HG02759 (cell line): Measurements from ENCODE around the gene REG4.
"Not testable (repeated sequence)": the region's sequence is repeated elsewhere in the genome, so short reads cannot be mapped to it uniquely, and the experiment has no call there.

Experiments used
- ATAC-seq: cut with Tn5 transposase; IDR thresholded peaks from one replicate; pipeline ENCODE4 v1.9.1; 2021; ENCODE audit warnings: mild to moderate bottlenecking, moderate library complexity; ENCODE audit not compliant: unreplicated experiment

REG4 gene

DNA sequence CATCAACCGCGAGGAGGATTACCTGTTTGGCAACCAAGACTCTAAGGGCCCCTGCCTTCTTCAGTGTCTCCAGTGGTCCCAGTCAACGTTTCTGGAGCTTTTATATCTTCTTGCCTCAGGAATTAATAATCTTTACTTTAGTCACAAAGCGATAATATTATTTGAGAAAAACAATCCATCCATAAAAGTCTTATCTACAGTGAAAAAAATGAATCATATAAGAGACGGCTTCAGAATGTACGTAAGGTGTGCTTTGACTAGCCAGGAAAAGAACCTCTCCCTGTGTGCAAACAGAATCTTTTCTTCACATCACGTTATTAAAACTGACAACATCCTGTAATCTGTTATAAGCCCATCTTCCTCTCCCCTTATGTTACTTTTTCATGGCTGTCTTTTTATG is at the start of gene REG4:
TSS of gene REG4 (minus strand) at position 74 of the 400 bp plus-strand sequence. CDS start 2,691 bp downstream, outside the sequence.
- no peak for ATAC-seq

DNA sequence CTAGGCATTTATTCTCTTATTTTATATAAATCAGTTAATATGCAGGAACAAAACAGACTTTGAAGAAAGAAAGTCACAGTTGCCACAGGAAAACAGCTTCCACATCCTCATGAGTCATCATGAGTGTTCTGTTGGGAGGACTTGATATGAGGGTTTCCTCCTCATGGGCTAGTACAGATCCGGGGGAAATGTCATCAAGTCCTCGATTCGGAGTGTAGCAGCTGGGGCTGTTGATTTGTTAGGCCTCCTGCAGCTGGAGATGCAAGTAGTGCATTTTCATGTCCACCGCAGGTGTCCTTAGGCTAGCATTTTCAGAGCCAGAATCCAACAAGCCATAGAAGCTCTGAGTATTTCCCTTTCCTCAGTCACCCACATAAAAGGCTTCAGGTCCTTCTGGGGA is 48.4 kb upstream of the REG4 start:
- no peak for ATAC-seq

DNA sequence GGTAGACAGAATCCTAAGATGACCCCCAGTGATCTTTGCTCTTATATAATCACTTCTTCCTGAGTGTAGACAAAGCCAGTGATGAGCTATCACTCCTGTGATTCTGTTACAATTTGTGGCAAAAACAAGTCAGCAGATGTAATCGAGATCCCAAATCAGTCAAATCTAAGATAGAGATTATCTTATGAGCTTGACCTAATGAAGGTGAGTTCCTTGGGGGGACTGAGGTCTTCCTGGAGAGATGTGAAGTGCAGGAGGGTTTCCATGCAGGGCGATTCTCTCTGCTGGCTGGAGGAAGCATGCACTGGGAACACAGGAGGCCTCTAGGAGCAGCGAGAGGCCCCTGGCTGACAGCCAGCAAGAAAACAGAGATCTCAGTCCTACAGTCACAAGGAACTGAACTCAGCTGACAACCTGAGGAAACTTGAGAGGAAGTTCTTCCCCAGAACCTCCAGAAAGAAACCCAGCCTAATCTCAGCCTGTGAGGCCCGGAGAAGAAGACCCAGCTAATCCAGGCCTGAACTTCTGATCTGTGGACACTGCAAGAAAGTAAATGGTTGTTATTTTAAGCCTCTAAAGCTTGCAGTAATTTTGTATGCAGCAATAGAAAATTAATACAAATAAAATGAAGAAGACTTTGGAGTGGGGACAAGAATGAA is 47.4 kb upstream of the REG4 start:
- ATAC-seq = not testable (repeated sequence)

DNA sequence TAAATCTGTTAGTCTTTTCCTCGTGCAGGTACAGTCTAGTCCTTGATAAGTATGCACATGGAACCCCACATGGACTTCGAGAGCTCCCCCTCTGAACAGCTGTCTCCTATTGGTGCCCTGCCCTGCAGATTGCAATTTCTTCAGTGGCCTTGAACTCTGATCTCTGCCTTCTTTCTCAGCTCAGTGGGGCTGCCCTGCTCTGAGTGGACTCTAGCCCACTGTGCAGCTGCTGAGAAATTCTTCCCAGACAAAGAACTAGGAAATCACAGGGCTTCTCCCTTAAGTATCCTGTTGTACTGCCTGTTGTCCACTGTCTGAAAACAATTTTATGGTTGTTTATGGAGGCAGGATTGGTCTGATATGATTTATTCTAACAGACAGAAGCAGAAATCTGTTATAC is 46.9 kb upstream of the REG4 start:
- no peak for ATAC-seq

DNA sequence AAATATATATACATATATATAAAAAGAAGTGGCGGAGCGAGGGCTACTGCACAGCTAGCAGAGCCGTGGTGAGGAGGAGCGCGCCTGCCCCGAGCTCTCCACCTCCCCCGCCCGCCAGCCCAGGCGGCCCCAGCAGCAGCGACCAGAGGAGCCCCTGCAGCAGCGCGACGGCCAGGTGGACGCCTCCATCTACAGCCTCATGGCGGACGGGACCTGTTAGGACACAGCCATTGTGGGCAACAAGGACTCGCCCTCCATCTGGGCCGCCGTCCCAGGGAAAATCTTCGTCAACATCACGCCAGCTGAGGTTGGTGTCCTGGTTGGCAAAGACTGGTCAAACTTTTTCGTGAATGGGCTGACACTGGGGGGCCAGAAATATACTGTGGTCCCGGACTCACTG is 41.9 kb upstream of the REG4 start:
- no peak for ATAC-seq

DNA sequence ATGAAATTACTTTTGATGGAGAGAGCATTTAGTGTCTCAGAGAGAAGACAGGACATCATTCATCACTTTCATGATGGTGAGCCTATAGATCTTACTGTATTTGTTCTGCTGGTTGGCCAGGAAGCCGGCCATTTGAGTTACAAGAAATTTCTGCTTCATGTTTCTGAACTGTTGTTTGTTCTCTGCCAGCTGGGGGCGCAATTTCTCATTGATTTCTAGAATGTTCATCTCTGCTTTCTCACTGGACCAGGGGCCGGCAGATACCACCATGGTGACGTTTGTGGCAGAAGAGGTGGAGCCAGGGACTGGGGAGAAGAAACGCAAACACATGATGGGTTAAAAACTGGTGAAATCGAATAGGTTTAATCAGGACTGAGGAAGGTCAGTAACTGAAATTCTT is 32.9 kb upstream of the REG4 start:
- not testable (repeated sequence) for ATAC-seq

DNA sequence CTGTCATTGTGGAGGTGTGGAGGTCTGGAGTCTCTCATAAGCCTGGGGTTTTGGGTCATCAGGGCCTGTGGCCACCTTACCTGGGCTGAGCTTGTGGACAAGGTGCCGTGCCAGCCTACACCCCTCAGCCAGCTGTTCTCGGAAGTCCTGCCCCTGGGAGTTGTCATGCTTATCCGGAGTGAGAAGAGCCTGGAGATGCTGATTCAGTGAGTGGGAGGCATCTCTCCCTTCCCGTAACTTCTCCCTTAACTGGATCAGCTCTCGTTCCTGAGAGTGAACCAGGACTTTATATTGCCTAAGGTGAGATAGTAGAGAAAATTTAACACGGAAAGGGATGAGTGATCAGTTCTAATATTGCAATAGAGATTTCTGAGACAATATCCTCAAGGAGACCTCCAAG is 30.0 kb upstream of the REG4 start:
- ATAC-seq = no peak

DNA sequence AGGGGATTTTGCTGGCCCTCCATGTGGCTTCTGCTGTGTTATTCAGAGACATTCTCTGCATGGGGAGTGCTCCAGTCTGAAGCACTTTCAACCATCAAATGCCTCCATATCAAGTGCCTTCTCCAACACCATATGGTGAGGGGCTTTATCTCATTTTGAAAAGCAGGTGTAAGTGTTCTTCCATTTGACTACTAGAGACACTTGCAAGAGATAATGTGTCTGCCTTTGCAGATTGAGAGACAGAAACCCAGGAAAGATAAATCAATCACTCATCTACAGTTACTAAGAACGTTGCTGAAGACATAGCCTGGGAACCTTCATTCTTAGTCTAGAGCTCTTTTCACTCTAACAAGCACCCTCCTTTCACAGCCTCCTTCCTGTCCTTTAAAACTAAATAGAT is 29.5 kb upstream of the REG4 start:
- no peak for ATAC-seq

DNA sequence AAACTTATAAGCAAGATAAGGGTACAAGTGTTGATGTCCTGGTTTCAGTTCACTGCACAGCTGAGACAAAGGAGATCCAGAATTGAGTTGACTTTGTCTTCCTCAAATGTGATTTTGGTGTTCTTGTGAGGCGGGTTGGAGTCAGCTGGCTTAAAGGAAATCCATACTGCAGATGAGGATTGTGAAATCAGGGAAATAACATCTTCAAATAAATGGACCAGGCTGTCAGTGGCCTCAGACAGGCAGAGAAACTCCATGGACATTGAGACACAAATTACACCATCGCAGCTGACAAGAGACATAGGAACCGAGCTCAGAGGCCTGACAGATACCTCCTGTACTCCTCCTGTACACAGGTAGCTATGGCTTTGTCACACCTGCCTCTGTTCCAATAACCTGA is 27.0 kb upstream of the REG4 start:
- no peak for ATAC-seq

DNA sequence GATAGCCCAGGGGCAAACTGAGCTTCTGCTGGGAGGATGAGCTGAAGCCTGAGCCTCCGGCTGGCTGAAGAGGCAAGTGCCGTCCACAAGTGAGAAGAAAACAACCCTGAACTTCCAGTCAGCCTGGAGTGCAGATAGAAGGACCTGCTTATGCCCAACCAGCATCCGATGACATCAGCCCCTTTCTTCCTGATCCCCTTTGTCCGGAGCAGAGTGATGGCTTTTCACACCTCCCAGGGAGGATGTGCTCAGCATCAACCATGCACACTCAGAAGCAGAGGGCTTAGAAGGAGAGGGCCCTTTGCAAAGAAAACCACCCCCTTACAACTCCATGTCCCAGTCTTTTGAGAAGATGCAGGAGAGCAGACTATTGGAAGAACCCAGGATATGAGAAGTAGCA is 23.7 kb upstream of the REG4 start:
- ATAC-seq = no peak

DNA sequence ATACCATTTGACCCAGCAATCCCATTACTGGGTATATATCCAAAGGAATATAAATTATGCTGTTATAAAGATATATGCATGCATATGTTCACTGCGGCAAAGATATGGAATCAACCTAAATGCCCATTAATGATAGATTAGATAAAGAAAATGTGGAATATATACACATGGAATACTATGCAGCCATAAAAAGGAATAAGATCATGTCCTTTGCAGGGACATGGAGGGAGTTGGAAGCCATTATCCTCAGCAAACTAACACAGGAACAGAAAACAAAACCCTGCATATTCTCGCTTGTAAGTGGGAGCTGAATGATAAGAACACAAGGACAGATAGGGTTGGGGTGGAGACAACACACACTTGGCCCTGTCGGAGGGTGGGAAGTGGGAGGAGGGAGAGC is 19.8 kb upstream of the REG4 start:
- no peak for ATAC-seq

DNA sequence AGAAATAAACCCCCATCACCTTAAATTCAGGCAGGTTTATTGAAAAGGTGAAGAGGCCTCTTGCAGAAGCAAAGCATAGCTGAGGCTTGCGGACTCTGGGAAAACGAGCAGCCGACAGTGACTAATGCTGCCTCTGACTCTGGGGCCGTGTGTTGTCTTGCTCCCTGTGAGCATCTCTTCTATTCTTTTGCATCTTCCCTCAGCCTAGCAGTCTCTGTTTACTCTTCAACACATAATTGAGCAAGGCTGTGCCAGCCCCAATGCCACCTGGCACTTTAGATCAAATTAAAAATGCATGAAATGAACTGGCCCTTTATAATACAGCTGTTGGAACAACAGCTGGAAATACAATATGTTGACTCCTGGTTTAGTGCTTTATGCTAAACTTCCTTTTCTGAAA is 18.4 kb upstream of the REG4 start:
- no peak for ATAC-seq

DNA sequence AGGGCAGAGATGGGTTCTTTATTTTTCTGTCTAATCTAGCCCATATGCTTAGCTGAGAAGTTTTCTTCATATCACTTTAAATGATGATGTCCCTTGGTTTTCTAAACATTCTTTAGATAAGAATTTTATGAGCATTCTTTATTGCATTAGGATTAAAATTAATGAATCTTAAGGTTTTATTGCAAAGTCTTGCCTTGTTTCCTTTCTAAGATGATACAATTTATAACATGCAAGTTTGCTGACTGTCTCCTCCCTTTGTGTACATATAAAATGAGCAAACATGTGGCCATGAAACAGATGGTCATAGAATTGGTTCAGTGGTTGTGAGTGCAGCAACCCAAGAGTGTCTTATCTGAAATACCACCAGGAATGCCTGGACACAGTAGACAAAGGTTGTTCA is 17.7 kb upstream of the REG4 start:
- ATAC-seq = not testable (repeated sequence)

DNA sequence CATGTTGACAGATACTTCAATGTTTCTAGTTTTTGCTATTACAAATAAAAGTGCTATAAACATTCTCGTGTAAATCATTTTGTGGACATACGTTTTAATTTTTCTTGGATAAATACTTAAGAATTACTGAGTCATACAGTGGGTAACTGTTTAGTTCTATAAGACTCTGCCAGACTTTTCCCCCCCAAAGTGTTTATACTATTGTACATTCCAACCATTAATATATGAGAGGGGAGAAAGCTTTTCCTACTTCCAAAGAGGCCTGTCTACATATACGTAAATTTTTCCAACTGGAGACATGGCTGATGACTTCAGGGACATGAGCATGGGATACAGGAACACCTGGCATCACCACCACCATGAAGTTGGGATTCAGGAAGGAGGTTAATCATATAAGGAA is 17.0 kb upstream of the REG4 start:
- ATAC-seq = no peak

DNA sequence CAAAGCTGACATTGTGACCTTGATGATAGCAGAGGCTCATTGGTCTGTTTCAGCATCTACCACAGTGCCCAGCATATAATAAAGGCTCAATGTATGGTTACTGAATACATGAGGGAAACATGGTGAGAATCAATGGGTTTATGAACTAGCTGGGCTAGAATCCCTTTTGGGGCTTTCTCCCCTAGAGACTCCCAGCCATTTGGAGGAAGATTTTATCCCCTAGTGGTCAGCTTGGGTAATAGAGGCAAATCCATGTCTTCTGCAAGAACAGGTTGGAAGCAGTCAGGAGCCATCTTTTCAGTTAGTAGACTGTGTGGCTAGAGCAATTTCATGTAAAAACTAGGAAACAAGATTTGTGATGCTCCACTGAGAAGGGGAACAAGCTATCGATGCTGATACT is 15.8 kb upstream of the REG4 start:
- no peak for ATAC-seq

DNA sequence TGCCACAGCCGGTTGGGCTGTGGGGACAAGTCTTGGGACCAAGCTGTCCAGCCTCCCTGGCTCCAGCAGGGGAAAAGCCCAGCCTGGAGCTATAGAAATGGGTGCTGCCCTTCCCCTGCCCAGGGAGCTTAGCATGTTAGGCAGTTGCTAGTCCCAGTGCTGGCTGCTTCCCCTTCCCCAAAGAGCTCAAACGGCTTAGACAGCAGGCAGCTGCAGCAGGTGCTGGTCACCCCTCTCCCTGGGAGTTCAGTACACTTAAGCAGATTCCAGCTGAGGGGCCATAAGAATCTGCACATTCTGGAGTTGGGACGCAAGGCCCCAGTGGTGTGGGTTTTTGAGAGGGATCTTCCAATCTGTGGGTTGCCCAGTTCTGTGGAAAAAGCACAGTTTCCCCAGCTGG is 11.1 kb upstream of the REG4 start:
- no peak for ATAC-seq

DNA sequence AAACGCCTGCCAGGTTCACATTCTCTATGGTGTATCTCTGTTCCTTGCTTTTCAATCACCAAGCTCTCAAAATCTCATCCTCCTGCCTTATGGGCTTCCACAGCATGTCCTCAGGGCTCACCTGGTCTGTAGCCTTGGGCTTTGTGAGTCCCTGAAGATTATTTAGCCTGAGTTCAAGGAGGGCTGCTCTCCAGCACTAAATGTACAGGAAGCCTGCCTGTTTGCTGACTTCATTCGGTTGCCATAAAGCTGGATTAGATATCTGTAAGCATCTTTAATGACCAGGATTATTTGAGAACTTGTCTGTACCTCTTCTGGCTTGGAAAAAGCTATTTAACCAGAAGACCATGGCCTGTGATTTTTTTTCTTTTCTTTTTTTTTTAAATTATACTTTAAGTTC is 6.9 kb upstream of the REG4 start:
- ATAC-seq = no peak

DNA sequence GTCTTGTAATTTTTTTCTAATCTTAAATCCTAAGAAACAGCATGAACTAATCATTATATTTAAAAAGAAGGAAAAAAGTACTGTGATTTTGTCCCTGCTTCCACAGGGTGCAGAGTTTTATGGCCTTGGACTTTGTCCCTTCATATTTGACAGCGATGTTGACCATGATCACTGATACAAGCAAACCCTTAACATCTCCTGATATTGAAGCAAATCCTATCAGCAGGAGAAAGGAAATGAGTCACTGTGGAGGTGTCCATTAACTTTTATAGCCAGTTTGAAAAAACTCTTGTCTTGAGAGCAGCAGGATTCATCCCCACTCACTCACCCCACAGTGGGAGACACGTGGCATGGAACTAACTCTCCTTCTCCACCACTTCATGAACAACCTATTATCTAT is 5.1 kb upstream of the REG4 start:
- ATAC-seq = no peak

DNA sequence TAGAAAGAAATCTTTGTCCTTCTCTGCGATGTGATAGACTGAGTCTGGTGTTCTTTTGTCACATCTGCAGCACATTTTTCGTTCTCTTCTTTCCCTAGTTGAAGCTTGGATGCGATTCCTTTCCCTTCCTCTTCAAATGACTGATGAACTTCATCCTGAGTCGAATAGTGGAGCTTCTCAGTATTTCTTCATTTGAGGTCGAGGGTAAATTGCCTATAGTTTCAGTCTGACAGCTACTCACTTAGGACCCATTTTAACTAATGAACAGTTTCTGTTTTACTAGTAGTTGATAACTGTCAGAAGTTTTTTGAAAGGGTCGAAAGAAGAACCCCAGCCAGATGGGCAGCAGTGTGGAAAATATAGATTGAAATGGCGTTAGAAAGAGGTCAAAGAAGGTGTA is 4.7 kb upstream of the REG4 start:
- ATAC-seq = no peak

DNA sequence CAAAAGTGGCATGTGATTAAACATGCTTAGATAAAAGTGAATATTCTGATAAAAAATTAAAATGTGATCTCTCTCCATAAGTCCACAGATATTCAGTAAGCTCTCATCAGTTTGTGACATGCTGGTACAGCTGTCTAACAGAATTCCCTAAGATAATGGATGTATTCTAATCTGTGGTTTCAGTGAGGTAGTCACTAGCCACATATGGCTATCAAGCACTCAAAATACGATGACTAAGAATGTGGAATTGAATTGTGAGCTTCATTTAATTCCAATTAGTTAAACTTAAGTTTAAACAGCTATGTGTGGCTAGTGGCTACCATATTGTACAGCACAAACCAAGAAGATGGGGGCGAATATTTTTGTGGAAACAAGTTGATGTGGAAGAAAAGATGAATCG is 4.1 kb upstream of the REG4 start:
- no peak for ATAC-seq

DNA sequence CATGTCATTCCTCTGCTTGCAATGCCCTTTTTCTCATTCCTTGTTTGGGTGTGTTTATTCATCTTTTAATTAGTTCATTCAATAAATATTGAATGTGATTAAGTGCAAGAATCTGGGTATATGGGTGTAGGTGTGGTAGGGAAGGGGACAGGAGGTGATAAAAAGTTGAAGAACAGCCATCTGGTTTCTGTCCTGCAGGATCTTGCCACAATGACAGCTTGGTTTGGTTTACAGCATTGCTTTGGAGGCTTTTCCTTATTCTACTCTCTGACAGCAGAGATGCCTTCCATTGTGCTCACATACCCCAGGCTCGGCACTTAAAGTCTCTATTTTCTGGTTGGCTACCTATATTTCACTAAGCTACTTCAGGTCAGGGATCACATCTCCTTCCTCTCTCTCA is 3.0 kb upstream of the REG4 start:
- no peak for ATAC-seq

DNA sequence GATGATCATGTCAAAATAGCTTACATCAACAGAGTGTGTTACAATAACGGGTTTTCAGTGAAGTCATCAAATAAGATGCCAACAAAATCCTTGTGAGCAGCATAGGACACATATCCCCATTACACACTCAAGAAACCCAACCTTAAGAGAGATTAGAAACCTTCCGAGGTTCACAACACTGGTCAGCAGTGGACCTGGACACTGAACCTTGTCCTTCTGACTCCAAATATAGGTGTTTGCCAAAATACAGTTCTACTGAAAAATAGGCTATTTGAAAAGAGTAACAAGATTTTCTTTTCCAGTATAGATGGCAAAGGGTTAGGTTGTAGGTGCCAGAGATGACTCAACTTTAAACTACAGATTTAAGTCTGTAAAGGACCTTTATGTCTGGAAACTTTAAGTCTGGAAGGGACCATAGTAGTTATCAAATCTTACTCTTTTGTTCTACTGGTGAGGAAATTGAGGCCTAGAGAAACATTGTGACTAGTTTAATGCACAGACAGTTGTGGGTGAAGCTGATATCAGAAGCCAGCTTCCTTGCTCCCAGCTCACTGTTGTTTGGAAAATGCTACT is 811 bp upstream of the REG4 start:
- ATAC-seq = no peak

DNA sequence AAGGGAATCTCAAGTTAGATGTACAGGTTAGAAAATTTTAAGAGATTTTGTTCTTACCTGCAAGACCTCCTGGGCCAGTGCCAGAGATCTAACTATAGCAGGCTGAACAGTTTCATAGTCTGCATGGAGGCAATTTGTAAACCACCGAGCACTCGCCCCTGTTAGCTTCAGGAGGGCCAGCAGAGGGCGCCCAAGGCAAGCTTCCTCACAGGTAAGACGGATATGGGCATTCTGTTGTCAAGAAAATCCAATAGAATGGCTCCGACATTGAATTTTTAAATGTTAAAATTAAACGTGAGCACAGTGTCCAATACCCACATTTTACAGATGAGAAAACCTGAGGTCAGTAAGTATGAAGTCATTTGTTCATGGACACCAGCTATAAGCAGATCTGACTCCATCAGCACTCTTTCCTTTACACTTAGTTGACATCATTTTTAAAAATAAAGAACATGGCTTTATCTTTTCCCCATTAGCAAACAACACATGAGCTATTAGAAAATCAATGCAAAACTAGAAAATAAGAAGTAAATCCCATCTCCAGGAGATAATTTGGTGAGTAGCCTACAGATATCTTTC is 2.2 kb downstream of the REG4 start:
- ATAC-seq = peak; percentile 81
